ENCODE measurements around the gene IMMP2L.

- TF ChIP-seq CTCF (conservative IDR thresholded peaks at IDR 0.05; ENCODE audit: low read length) (no peak), EZH2phosphoT487 (IDR thresholded peaks at IDR 0.05; ENCODE audit: borderline replicate concordance) (no peak)
These were observed 597.5 kb downstream of the IMMP2L start for GRCh38 chr7:110964775-110965174.

Measured in Loucy (cell line).